Prostate gland (tissue), 2 donors: ENCODE results near the gene MRPL58.

Experiments used
- CTCF ChIP-seq, 4 experiments: fragments of 200-600 bp in 2 of 4; fragments of 450-650 bp in 2 of 4; sonication (generic) in 2 of 4; IDR thresholded peaks; 1 replicate in 3 of 4; 2 replicates in 1 of 4; pipeline ENCODE4 v1.5.1; 2016 to 2019; ENCODE audit warnings: antibody characterized with exemption in 4 of 4, mild to moderate bottlenecking in 2 of 4, moderate library complexity in 2 of 4
- POLR2A ChIP-seq: fragments of 450-650 bp; IDR thresholded peaks from one replicate; pipeline ENCODE4 v1.6.1; 2016; ENCODE audit warnings: antibody characterized with exemption, mild to moderate bottlenecking
- POLR2AphosphoS5 ChIP-seq: sonication (generic); formaldehyde crosslinking; IDR thresholded peaks from one replicate; pipeline ENCODE4 v1.6.1; 2017; ENCODE audit warnings: antibody characterized with exemption

GRCh38 chr17:74978240-74978639, 34.2 kb upstream of the MRPL58 start:
- TF ChIP-seq CTCF (IDR thresholded peaks at IDR 0.05) (no peak), POLR2A (no peak), POLR2AphosphoS5 (no peak)
